ENCODE data around the gene JAK2.

DNA sequence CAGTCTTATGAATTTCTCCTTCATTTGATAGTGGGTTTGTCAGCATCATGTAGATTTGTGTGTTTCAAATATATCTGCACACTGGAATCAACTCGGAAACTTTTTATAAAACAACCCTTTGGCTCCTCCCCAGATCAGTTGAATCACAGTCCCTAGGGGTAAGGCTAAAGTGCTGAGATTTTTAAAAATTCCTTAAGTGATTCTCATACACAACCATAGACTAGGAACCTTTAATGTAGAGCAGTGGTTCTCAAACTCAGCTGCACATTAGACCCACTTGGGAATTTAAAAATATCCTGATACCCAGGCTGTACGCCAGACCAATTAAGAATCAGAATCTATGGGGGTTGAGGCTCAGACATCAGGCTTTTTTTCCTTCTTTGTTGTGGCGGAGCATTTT is 17.5 kb upstream of the JAK2 start:
- TF ChIP-seq TEAD4 (IDR thresholded peaks at IDR 0.05) (no peak), RAD21 (IDR thresholded peaks at IDR 0.05; ENCODE audit: low read depth) (no peak), CEBPB (IDR thresholded peaks at IDR 0.05) (no peak), REST (IDR thresholded peaks at IDR 0.05; ENCODE audit: low read depth) (no peak), EP300 (IDR thresholded peaks at IDR 0.05; ENCODE audit: borderline replicate concordance) (no peak), CREB1 (IDR thresholded peaks at IDR 0.05; ENCODE audit: low read depth) (no peak), YY1 (IDR thresholded peaks at IDR 0.05; ENCODE audit: low read depth) (no peak), MAX (IDR thresholded peaks at IDR 0.05) (no peak), TCF12 (IDR thresholded peaks at IDR 0.05; ENCODE audit: low read depth) (no peak), FOXM1 (IDR thresholded peaks at IDR 0.05; ENCODE audit: borderline replicate concordance, low read depth) (no peak), NFIC (IDR thresholded peaks at IDR 0.05) (no peak), TAF1 (IDR thresholded peaks at IDR 0.05; ENCODE audit: low read depth) (no peak)

All from Ishikawa (cell line).